HG03457 (cell line): ENCODE results near the gene COLGALT1.
"Not testable (repeated sequence)": the region's sequence is repeated elsewhere in the genome, so short reads cannot be mapped to it uniquely, and the experiment has no call there.

Experiments
- ATAC-seq: cut with Tn5 transposase; IDR thresholded peaks from one replicate; pipeline ENCODE4 v1.9.1; 2021; ENCODE audit warnings: moderate number of reproducible peaks; ENCODE audit not compliant: unreplicated experiment

Gene COLGALT1

DNA sequence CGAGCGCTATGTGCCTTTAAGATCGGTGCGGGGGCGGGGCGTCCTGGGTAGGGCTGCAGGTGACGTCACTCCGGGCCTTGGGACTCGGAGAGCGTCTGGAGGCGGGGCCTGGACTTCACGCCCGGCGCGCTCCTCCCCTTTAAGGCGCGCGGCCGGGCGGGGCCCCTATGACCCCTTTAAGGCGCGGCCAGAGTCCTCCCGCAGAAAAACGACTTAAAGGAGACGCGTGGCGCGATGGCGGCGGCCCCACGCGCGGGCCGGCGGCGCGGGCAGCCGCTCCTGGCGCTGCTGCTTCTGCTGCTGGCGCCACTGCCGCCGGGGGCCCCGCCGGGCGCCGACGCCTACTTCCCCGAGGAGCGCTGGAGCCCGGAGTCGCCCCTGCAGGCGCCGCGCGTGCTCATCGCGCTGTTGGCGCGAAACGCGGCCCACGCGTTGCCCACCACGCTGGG is at the start of gene COLGALT1:
Gene COLGALT1 (plus strand): TSS at position 170 of the 449 bp plus-strand sequence. CDS start 65 bp downstream, at position 235.
- ATAC-seq = peak; percentile 75

DNA sequence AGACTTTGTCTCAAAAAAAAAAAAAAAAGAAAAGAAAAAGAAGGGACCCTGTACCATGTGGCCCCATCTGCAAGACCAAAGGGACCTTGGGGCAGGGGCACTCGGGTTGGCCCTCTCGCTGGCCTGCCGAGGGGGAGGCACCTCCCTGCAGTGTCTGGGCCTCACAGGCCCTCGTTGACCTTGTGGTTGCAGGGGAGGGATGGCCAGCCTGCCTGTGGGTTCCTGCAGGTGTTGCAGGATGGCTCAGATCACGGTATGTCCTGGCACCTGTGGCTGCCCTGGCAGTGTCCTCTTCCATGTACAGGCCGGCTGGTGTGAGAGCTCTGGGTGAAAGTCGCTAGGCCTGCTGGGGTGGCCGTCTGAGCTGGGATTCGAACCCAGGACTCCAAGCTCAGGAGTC is 48.7 kb upstream of the COLGALT1 start:
- ATAC-seq = no peak

DNA sequence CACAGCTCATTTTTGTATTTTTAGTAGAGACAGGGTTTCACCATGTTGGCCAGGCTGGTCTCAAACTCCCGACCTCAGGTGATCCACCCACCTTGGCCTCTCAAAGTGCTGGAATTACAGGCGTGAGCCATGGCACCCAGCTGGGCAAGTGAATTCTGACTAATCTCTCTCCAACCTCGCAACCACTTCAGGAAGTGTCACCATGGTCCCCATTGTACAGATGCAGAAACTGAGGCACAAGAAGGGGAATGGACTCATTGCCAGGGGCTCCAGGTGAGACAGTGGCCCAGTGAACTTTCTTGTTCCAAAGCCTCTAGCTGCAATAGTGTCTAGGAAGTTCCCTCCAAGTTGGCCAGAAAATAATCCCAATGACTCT is 46.9 kb upstream of the COLGALT1 start:
- ATAC-seq = not testable (repeated sequence)

DNA sequence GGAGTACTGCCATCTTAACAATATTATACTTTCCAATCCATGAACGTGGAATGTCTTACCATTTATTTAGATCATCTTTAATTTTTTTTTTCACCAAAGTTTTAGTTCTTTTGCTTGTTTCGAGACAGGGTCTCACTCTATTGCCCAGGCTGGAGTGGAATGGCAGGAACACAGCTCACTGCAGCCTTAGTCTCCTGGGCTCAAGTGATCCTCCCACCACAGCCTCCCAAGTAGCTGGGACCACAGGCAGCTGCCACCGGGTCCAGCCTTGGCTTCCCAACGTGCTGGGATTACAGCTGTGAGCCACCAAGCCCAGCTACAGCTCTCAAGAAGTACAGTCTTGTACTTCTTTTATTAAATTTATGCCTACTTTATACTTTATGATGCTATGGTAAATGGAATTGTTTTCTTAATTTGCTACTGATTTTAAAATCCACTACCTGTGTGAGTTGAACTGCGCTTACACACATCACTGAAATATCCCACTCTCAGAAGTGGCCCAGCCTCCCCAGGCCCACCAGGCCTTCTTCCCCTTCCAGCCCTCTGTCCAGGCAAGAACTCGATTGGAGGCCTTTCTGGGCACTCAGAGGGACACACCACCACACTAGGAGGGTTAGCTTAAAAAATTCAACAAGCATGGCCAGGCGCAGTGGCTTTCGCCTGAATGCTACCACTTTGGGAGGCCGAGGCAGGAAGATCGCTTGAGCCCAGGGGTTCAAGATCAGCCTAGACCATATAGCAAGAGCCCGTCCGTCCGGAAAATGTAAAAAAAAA is 45.0 kb upstream of the COLGALT1 start:
- ATAC-seq = no peak

DNA sequence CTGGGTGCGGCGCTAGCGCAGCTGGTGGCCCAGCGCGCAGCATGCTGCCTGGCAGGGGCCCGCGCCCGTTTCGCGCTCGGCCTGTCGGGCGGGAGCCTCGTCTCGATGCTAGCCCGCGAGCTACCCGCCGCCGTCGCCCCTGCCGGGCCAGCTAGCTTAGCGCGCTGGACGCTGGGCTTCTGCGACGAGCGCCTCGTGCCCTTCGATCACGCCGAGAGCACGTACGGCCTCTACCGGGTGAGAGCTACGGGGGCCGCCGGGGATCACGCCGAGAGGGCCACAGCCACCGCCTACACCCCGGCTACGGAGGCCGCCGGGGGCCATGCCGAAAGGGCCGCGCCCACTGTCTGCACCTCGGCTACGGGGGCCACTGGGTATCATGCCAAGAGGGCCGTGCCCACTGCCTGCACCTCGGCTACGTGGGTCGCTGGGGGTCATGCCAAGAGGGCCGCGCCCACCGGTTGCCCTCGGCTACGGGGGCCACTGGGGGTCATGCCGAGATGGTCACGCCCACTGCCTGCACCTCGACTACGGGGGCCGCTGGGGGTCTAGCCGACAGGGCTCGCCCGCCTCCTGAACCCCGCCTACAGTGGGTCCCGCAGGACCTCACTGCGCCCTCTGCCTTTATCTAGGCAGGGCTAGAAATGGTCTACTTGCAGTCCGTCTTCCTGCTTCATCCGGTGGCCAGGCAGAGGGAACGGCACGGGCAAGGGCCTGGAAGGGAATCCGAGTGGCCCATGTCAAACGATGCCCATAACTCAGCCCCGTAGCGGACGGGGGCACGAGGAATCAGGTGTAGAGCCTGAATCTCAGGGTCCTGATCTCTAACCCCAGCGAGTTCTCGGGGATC is 43.5 kb upstream of the COLGALT1 start:
- ATAC-seq = peak; percentile 46

DNA sequence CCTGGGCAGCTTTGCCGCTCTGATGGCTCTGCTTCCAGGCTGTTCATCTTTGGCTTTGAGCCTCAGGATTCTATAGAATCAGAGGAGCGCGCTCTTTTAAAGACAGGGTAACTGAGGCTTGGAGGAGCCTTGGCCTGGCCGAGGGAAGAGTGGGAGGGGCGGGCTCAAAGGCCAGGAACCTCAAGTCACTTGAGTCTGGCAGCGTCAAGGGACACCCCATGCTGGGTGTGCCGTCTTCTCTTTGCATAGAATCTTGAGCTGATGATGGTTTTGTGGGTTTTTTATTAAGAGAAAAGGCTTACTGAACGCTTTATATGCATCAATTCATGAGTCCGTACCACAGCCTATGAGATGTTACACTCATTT is 42.9 kb upstream of the COLGALT1 start:
- no peak for ATAC-seq

DNA sequence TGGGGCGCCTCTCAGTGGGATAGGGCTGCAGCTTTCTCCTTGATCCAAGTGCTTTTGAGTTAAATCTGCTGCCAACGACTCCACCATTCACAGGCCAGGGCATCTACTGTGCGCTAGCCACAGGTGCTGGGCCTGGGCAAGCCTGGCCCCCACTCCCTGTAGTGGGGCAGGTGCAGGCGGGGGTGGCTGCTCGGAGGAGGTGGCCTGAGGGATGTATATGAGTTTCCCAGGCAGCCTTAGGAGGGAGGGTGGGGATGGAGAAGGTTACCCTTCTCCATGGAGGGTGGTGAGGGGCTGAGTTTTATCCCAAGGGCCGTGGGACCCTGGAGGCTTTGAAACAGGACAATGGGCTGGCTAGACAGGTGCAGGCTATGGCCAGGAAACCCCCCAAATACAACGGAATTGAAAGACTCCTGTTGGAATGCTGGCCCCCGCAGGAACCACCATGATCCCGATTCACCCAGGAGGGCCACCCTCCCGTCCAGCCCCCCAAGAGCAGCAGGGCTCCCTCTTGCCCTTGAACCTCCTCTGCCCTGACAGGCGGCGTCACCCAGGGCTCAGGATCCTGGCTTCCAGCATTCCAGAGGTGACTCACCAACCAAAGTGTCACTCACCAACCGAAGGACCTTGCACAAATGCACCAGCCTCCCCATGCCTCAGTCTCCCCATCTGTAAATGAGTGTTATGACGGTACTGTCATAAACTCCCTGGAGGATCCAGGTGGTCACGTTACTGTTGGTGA is 39.9 kb upstream of the COLGALT1 start:
- no peak for ATAC-seq

DNA sequence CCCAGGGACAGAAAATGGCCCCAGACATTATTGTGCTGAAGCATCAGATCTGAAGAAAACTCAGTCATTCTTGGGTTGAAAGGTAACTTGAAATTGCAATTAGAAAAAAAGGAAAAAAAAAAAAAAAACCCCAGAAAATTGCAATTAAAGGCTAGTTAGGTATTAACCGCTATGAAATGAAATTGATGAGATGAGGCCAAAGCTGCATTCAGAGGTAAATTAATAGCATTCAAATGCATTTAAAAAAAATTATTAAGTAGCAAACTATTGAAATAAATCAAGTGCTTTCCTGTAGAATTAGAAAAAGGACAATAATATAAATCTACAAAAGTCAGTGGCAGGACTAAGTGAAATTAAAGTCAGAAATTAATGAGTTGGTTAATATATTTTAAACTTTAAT is 37.6 kb upstream of the COLGALT1 start:
- no peak for ATAC-seq

DNA sequence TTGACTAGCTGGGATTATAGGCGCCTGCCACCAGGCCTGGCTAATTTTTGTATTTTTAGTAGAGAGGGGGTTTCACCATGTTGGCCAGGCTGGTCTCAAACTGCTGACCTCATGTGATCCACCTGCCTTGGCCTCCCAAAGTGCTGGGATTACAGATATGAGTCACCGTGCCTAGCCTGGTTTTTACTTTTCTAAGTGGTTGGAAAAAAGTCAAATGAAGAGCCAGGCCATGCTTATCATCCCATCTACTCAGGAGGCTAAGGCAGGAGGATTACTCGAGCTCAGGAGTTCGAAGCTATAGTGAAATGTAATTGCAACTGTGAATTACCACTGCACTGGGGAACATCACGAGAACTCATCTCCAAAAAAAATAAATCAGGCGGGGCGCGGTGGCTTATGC is 36.8 kb upstream of the COLGALT1 start:
- not testable (repeated sequence) for ATAC-seq

DNA sequence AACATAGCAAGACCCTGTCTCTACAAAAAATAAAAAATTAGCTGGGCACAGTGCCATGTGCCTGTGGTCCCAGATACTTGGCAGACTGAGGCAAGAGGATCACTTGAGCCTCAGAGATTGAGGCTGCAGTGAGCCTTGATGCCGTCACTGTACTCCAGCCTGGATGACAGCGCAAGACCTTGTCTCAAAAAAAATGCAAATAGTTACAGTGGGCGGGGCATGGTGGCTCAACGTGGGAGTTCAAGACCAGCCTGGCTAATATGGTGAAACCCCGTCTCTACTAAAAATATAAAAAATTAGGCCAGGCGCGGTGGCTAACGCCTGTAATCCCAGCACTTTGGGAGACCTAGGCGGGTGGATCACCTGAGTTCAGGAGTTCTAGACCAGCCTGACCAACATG is 35.5 kb upstream of the COLGALT1 start:
- ATAC-seq = no peak

DNA sequence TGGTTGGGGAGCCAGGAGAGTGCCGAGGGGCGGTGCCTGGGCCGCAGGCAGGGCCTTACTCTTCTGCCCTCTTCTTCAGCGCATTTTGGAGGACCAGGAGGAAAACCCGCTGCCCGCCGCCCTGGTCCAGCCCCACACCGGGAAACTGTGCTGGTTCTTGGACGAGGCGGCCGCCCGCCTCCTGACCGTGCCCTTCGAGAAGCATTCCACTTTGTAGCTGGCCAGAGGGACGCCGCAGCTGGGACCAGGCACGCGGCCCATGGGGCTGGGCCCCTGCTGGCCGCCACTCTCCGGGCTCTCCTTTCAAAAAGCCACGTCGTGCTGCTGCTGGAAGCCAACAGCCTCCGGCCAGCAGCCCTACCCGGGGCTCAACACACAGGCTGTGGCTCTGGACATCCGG is 34.6 kb upstream of the COLGALT1 start:
- ATAC-seq = no peak

DNA sequence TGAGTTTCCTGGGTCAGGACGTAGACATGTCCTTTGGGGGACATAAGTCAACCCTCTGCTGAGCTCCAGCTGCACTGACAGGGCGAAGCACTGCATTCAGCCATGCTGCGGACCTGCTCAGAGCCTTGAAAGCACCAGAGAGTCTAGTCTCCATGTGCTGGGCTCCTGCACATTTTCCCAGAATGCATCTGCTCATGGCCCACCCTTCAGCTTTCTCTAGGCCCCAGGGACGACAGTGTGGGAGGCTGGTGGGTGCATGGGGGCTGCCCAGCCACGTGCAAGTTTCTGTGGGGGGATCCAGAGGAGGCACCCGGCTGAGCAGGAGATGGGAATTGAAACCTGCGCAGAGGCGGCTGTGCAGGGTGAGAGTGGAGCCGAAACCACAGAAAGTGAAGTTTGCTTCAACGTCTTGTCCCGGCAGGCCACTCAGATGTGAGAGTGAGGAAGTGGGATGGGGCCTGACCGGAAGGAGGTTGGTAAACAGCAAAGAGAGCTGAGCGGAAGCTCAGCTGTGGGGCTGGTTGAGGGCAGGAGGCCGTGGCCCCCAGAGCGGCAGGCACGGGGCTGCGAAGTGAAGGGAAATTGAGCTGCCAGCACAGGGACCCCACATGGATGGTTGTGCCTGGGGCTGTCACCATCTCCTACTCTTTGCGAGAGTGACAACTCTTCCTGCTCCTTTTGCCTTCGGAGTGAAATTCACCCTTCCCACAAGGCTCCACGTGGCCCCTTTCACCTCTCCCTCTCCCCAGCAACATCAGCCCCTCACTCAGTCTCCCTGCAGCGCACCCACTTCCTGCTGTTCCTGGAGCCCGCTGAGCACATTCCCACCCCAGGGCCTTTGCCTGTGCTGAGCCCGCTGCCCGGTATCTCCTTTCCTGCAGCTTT is 32.2 kb upstream of the COLGALT1 start:
- ATAC-seq = peak; percentile 74

DNA sequence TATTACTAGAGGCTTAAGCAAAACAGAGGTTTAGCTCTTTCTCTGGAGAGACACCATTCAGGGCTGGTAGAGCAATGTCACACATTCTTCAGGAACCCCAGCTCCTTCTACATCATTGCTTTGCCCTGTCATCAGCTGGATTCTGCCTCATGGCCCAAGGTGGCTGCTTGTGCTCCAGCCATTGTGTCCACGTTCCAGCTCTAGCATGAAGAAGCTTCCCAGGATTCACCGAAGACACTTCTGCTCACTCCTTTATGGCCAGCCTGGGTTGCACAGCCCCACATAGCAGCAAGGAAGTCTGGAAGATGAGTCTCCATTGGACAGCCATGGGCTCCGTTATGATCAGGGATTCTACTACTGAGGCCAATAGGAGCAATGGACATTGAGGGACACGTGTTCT is 30.8 kb upstream of the COLGALT1 start:
- no peak for ATAC-seq

DNA sequence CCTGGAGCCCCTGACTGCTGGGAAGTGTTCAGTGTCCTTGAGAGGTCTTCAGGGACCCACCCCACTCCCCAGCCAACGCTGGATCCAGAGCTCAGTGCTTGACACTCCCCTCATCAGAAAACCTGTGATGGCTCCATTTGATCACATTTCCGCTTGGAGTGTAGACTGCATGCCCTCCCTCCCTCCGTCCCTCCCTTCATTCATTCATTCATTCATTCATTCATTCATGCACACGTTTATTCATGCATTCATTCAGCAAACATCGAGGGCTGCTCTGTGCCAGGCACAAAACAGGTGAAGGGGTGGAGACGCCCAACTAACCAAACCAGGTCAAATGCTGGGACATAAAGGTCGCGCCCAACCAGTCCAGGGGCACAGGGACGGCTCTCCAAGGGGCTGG is 30.3 kb upstream of the COLGALT1 start:
- ATAC-seq = no peak

DNA sequence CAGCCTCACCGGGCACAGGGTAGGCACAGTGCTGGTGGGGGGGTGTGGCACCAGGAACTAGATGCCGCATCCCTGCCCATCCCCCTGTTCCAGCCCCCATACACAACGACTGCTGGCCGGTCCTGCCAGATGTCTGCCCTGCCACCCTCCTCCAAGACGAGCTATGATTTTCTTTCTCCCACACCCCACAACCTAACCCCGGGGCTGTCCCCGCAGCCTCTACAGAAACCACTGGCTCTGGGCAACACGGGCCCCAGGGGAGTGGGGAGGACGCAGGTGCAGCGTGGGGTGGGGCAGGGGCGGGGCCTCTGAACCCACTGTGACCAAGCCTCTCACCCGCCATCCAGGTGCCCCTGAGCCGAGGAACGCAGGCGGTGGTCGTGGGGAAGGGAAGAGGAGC is 28.5 kb upstream of the COLGALT1 start:
- no peak for ATAC-seq

DNA sequence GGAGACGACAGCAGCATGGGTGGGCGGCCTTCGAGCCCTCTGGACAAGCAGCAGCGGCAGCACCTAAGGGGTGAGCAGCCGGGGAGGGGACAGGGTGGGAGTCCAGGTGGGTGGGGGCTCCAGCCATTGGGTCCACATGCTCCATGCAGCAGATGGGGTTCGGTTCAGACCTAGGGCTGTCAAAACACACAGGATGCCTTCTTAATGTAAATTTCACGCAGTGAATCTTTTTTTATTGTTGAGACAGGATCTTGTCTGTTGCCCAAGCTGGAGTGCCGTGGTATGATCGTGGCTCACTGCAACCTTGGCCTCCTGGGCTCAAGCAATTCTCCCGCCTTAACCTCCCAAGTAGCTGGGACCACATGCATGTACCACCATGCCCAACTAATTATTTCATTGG is 28.1 kb upstream of the COLGALT1 start:
- no peak for ATAC-seq

DNA sequence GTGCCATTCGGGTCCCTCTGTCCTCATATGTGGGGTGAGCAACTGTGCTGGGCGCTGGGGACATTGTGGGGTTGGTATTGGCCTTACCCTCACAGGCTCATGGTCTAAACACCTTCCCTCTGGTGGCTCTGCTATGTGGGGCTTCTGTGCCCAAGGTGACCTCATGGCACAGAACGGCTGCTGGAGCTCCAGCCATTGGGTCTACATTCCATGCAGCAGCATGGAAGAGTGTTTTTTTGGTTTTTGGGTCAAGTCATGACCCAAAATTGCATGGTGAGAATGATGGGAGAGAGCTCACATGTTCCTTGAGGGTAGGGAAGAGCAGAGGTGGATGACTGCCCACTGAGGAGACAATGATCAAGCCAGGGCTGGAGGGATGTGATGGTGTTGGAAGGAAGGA is 26.8 kb upstream of the COLGALT1 start:
- no peak for ATAC-seq

DNA sequence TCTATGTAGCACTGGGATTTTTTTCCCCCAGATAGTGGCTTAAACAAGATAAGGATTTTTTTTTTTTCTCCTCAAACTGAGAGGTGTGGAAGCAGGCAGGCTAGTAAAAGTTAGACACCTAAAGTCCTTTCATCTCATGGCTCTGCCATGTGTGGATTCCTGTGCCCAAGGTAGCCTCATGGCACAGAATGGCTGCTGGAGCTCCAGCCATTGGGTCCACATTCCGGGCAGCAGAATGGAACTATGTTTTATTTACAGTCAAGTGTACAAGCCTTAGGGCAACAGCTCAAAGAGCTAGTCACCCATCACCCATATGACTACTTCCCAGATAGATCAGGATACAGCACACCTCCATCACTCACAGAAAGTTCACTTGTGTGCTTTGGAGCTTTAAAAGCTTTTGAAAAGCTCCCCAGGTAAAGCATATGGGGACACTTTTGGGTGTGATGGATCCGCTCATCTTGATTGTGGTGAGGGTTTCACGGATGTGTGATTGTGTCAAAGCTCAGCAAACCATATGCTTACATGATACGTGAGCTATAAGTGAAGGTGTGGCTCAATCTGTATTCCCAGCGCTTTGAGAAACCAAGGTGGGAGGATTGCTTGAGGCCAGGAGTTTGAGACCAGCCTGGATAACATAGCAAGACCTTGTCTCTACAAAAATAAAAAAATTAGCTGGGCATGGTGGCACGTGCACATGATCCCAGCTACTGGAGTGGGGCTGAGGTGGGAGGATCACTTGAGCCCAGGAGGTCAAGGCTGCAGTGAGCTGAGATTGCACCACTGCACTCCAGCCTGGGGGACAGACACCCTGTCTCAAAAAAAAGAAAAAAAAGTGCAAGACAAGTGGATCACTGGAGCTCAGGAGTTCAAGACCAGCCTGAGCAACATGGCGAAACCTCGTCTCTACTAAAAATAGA is 25.9 kb upstream of the COLGALT1 start:
- no peak for ATAC-seq

DNA sequence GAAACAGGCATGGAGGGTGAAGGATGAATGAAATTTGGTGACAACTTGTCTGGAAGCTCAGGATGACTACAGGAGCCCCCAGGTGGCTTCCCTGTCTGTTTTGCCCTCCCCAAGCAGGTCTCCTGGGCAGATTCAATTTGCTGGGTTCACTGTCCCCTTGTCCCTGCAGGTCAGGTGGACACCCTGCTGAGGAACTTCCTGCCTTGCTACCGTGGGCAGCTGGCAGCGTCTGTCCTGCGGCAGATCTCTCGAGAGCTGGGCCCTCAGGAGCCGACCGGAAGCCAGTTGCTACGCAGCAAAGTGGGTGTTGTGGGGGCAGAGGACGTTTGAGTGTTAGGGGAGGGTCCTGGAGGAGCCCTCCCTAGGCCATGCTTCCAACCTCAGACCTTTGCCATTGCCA is 24.9 kb upstream of the COLGALT1 start:
- no peak for ATAC-seq
